NCI-H2171 (cell line): ENCODE measurements around the gene CNIH4.
"Not testable (repeated sequence)": the region's sequence is repeated elsewhere in the genome, so short reads cannot be mapped to it uniquely, and the experiment has no call there.

Experiments
- DNase-seq: peaks from one replicate; lab custom pipeline; 2025; lab: John Stamatoyannopoulos, UW

The CNIH4 gene

GRCh38 chr1:224356685-224357625, at the start of gene CNIH4:
Gene CNIH4, plus strand, starts transcription at chr1:224356879. Its CDS starts 46 bp downstream, at chr1:224356925.
- DNase-seq: peak; percentile 96

DNA sequence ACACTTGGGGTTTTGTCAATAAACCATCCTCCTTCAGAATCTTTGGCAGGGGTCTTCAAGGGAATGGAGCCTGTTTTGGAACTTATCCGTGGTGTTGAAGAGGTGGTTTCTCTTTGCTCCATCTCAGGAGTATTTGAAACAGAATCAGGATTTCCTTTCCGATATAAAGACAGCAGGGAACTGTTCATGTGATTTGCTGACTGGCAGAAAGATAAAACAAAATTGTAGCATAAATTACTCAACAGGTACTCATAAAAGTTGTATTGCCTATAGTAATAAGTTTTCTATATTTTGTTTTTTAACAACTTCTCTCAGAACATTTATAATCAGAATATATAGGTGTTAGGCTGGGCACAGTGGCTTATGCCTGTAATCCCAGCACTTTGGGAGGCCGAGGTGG, 48.6 kb upstream of the CNIH4 start:
- no peak for DNase-seq

GRCh38 chr1:224311503-224311902, 45.2 kb upstream of the CNIH4 start:
- DNase-seq: not testable (repeated sequence)

DNA sequence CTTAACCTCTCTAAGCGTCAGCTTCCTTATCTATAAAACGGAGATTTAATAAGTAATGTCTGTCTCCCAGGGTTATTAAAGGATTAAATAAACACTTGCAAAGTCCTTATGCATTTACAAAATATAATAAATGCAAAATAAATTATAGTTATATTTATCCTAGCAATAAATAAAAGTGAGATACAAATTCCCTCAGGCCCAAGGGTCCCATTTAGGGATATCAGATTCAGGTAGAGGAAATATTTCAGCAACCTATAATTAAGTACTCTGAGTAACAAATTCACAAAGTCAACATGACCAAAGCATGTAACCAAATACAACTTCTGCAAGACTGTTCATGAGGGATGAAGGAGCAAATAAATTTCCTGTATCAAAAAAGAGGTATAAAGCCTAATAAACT, 44.7 kb upstream of the CNIH4 start:
- no peak for DNase-seq

DNA sequence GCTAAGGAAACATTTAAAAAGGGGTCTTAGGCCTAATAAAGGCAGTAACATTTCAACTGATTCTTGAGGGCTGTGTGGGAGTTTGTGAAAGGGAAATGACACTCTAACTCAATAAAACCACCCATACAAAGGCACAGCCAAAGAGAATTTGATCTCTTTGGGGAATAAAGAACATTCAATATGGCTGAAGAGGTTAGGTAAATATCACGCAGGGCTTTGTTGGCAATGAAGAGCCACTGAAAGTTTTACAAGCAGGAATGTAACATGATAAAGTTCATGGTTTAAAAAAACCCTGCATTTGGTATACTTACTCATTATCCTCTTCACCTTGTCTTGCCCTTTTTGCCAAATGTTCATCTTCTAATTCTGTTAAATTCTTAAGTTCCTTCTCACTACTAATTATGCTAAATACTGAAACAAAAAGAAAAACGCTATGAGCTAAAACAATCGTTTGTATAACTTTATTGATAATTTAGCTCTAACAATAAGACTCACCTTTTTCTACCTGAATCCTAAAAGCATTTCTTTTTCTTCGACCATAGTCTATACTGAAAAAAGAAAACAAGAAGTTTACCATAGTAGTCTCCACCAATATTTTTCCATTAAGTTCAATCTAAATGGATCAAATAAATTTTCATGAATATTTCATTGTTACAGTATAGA, 39.2 kb upstream of the CNIH4 start:
- peak; percentile 3 for DNase-seq

DNA sequence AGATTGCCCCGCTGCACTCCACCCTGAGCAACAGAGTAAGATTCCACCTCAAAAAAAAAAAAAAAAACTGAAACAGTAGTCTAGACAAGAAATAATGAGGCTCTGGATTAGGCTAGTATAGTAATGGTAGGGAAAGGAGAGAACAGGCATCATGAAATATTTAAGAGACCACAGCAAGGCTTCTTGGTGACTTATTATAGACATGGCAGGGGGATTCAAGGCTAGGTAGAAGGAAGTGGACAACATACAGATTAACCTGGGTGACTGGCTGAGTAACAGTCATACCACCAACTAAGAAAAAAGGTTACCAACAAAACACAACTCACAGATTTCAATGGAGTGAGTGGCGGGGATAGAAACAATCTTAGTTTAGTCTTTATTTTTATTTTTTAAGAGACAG, 35.0 kb upstream of the CNIH4 start:
- DNase-seq: no peak

GRCh38 chr1:224325959-224326358, 30.7 kb upstream of the CNIH4 start:
- no peak for DNase-seq

DNA sequence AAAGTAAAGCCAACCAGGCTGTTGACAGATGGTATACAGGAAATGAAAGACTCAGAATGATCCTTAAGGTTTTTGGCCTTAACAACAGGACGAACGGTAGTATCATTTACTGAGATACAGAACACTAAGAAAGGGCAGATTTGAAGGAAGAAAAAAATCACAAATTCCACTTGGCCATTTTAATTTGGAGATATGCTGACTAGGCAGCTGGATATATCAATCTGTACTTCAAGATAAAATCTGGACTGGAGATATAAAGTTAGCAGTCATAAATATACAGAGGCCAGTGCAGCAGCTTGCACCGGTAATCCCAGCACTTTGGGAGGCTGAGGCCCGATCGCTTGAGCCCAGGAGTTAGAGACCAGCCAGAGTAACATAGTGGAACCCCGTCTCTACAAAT, 28.0 kb upstream of the CNIH4 start:
- DNase-seq: no peak

GRCh38 chr1:224329484-224329841, 27.2 kb upstream of the CNIH4 start:
- DNase-seq: no peak

DNA sequence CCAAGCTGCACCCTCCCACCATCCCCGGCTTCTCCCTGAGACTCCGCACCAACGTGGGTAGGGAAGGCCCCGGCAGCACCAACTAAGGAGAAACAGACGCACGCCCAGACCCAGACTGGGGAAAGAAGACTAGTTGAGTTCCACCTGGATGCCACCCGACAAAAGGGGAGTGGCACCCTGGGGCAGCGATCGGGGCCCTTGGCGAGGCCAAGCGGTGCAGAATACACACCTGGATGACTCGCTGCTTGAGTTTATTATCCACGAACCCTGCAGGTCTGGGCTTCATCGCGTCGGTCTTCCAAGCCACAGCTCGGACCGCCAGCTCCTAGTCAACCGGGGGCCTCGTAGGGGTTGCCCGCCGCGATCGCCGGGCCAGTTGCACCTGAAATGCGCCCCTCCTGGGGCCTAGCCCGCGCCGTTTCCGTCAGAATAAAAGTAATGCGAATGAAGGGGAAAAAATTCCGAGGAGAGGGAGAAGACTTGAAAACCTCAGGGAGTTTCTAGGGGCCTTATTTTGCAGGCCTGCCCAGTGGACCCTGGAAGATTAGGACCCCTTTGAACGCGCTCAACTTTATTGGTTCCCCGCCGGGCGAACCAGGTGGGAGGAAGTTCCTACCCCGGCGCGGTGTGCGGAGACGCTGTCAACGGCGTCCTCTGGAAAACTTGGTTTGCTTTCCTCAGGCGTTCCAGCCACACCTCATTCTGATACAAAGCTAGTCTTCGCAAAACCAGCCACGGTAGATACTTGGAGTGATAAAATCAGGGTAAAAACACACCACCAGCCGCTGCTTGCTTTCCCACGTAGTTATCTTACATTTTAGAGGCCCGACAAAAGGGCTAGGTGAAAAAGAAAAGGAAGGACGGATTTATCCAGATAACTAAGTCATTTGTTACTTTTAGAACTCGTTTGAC, 26.6 kb upstream of the CNIH4 start, which contains the start of gene NVL:
TSS of gene NVL (minus strand) at position 331 of the 912 bp plus-strand sequence. CDS start at position 286, 45 bp downstream.
- DNase-seq: peak; percentile 91

DNA sequence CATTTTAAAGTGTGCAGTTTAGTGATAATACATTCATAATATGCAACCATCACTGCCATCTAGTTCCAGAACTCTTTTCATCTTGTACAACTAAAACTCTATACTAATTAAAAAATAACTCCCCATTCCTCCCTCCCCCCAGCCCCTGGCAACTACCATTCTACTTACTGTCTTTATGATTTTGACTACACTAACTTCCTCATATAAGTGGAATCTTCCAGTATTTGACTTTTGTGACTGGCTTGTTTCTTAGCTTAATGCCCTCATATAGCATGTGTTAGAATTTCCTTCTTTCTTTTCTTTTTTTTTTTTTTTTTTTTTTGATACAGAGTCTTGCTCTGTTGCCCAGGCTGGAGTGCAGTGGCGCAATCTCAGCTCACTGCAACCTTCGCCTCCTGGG, 25.4 kb upstream of the CNIH4 start:
- no peak for DNase-seq

DNA sequence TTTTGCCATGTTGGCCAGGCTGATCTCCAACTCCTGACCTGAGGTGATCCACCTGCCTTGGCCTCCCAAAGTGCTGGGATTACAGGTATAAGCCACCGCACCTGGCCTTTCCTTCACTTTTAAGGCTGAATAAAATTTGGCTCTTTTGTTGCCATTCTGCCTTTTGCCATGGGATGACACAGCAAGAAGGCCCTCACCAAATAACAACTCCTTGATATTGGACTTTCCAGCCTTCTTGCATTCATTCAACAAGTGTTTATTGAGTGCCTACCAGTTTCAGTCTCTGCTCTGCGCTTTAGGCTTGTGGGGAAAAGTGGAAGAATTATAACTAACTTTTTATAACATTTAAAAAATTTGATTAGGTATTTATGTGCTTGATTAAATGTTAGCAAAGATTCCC, 24.9 kb upstream of the CNIH4 start:
- DNase-seq: no peak

- DNase-seq: peak; percentile 56
Measured at GRCh38 chr1:224333309-224333926, 23.3 kb upstream of the CNIH4 start.

DNA sequence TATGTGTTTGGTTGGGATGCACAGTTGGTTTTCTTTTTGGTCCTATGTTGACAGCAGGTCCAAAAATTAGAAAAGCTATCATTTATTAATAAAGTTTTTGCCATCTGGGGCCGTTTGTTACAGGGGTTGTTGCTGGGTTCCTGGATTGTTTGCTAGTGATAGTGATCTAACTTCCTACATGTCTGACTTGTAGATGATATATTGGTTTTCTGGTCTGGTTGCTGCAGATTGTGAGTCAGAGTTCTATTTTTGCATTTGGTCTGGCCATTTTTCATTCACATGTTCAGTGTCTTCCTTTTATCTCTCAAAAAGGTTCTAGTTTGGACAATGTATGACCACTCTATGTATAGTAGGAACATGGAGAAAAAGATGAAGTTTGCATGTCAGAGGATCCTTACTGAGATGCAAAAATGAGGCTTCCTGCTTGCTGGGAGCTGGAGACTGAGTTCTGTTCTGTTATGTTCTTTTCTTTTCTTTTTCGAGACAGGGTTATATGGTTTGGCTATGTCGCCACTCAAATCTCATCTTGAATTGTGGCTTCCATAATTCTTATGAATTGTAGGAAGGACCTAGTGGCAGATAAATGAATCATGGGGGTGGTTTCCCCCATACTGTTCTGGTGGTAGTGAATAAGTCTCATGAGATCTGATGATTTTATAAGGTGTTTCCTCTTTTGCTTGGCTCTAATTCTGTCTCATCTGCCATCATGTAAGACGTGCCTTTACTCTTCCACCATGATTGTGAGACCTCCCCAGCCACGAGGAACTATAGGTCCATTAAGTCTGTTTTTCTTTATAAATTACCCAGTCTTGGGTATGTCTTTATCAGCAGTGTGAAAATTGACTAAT, 22.5 kb upstream of the CNIH4 start:
- no peak for DNase-seq

- no peak for DNase-seq
Measured at GRCh38 chr1:224338150-224338838, 18.4 kb upstream of the CNIH4 start.

DNA sequence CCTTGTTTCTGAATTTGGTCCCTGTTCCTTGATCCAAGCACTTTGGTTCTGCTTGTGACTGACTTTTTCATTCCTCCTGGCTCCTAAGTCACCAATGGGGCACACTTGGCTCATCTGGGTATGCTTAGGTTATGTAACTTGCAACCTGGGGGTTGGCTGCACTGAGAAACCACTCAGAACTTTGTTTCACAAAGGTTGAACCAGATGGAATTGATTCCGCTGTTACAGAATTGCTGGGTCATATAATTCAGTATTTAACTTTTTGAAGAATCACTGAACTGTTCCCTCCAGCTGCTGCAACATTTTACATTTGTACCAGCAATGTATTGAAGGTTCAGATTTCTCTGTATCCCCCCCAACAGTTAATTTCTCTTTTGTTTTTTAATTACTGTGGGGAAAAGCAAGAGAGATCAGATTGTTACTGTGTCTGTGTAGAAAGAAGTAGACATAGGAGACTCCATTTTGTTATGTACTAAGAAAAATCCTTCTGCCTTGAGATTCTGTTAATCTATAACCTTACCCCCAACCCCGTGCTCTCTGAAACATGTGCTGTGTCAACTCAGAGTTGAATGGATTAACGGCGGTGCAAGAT, 17.1 kb upstream of the CNIH4 start:
- DNase-seq: no peak

DNA sequence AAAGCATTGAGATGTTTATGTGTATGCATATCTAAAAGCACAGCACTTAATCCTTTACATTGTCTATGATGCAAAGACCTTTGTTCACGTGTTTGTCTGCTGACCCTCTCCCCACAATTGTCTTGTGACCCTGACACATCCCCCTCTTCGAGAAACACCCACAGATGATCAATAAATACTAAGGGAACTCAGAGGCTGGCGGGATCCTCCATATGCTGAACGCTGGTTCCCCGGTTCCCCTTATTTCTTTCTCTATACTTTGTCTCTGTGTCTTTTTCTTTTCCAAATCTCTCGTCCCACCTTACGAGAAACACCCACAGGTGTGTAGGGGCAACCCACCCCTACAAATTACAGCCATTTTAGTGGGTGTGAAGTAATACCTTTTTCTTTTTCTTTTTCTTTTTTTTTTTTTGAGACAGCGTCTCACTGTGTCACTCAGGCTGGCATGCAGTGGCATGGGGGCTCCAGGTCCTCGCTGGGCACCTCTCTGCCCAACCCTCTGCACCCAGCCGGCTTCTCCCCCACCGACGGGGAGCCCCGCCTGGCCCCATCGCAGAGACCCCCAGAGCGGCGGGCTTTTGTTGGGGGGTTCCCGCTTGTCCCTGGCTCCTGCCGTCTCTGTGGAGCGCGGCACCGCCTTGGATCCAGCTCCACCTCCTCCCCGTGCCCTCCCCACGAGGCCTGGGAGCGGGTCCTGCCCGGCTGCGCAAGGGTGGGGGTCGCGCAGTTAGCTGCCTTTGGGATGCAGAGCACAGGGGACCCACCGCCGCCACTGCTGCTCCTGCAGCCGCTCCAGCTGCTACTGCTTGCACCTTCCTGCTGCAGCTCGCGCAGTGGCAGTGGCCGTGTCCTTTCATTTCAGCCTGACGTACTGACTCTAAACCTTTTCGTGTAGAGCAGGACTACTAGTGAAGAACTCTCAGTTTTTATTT, 16.0 kb upstream of the CNIH4 start:
- DNase-seq: not testable (repeated sequence)

DNA sequence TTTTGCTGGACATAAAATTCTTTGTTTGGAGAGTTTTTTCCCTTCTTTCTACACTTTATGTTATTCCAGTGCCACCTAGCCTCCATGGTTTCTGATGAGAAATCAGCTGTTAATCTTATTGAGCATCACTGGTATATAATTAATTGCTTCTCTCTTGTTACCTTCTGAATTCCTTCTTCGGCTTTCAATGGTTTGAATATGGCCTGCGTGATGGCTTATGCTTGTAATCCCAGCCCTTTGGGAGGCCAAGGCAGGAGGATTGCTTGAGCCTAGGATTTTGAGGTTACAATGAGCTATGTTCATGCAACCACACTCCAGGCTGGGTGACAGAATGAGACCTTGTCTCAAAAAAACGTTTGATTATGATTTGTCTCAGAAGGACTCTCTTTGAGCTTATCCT, 13.0 kb upstream of the CNIH4 start:
- no peak for DNase-seq

DNA sequence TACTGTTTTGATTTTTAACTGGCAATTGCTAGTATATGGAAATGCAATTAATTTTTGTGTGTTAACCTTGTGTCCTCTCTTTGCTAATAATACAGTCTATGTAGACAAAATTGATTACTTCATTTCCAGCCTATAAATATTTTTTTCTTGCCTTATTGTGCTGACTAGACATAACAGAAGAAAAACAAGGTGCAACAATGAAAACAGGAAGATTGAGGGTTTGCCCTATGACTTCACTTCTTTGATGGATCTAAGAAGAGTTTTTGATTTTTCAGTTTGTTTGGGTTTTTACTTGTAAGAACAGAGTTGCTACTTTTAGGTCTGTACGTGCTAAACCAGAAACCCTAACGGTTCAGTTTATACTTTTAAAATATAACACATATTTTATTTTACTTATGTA, 8.5 kb upstream of the CNIH4 start:
- no peak for DNase-seq
